ENCODE data around the gene PRKD2. TPM values are rescaled to one million over a fixed set of nuclear protein-coding genes. Genes with fewer than 3 reads are reported as not detected.

PRKD2 gene
- total RNA-seq, 1 donor from 2014 or later, result 9.6 TPM

DNA sequence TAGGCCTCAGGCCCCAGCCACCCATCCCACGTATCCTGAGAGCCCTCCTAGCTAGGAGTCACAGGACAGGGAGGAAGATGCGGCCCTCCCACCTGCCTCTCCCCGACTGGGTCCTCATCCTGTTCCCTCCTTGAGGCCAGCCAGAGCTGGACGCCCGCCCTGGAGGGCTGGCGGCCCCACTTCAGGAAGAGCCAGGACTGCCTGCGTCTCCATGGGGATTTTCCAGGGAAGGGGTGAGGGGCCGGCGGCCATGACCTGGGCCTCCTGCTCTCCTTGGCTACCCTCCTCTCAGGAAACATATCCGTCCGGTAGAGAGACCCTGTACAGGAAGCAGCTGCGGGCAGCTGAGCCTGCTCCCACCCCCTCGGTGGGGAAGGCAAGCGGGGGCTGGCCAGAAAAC, 11.3 kb upstream of the PRKD2 start:
- DNase-seq (ENCODE audit: missing footprints), result peak; percentile 49
- peak; percentile 31 for ATAC-seq
- intact Hi-C loops (cut with DNase I), result loop anchor here (1.0 kb wide), 1 partner anchor 23 kb away; no protein-coding TSS in a partner anchor

- no peak for ATAC-seq
- peak; percentile 34 for DNase-seq (ENCODE audit: missing footprints)
- intact Hi-C loops (cut with DNase I), result loop anchor here (1.0 kb wide), 1 partner anchor 22 kb away; no protein-coding TSS in a partner anchor
Measured at GRCh38 chr19:46727757-46728156, 10.8 kb upstream of the PRKD2 start.

DNA sequence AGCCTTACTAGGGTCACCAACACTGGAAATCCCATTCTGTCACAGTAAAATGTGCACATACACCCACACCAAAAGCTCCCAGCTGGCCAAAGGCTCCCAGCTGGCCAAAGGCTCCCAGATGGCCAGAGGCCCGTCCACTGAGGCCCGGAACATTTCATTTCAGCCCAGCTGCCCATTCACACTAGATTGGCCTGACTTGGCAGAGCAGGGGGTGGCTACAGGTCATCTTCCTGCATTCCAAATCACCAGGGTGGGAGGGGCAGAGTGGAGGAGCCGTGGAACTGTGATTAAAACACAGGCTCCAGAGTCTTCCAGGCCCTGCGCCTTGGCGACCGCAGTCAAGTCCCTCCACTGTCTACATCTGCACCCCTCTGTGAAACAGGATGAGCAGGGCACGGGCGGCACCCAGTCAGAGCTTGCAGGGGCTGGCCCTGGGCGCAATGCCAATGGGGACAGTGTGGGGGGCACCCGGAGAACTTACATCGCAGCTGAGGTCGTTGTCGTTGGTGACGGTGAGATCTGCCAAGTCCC, 10.1 kb upstream of the PRKD2 start:
- no peak for ATAC-seq
- peak; percentile 32 for DNase-seq (ENCODE audit: missing footprints)
- intact Hi-C loops (cut with DNase I), result no loop called here

DNA sequence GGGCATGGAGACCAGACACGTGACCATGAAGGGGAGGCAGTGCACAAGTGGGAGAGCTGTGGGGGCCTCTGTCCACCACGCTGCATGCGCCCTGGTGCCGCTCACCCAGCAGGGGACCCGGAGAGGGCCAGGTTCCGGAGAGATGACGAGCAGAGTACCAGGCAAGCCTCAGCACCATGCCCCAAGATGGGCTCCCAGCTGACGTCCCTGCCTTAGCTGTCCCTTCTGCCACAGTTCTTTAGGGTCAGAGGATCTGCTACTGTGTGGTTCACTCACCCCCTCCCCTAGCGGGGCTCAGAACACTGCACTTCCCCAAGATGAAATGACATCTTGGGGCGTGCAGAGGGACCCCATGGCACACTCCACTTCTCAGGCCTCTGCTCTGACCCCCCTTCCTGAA, 9.6 kb upstream of the PRKD2 start:
- ATAC-seq (no peak), DNase-seq (ENCODE audit: missing footprints) (peak; percentile 62)
- intact Hi-C loops (cut with DNase I), result no loop called here

DNA sequence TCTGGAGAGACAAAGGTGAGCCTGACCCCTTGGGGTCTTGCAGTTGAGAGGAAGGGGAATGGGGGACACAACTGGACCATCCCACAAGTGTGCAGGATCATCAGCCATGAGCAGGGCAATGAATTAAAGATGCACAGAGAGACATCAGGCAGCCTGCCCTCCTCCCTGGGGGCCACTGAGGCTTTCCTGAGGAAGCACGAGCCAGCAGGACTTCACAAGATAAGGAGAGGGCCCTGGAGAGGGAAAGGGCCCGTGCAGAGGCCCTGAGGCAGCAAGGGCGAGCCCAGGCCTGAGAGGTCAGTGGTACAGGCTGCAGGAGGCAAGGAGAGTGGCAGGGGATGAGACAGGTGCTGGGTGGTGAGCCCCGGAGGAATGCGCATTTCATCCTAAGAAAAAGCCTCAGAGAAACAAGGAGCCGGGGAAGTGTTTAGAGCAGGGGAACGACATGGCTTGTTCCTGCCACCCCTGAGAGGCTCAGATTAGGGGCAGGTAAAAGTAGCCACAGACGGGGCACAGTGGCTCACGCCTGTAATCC, 9.0 kb upstream of the PRKD2 start:
- DNase-seq (ENCODE audit: missing footprints) (peak; percentile 50), ATAC-seq (no peak)
- intact Hi-C loops (cut with DNase I), result no loop called here

DNA sequence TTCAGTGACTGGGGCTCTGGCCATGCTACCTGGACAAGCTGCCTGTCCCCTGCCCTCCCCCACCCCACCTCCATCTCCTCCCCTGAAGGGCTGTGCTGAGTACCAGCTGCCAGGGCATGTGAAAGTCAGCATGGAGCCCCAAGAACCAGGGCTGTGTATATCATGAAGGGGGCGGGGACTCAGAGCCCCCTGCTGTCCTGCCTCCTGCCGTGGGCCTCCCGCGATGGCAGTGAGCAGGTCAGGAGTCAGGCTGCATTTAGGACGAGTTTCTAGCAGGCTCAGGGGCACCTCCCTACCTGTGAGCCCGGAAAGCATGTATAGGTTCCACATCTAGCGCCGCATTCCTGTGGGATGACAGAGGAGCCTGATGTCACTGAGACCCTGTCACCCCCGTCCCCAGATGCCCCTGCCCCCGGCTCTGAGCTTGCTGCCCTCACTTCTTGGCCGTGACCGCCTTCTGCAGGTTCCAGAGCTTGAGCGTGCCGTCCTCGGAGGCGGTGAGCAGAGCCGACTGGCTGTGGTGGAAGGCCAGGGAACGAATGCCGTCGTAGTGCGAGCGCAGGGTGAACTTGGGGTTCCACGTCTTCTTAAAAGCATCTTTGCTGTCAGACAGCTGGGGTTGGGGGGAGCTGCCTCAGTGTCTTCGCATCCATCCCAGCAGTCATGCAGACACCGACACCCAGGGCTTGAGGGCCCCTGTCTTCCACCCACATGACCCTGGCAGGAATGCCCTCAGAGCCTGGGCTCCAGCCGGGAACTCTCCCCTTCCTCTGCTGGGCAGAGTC, 8.3 kb upstream of the PRKD2 start:
- DNase-seq (ENCODE audit: missing footprints) (peak; percentile 41), ATAC-seq (no peak)
- intact Hi-C loops (cut with DNase I), result no loop called here

- ATAC-seq (no peak), DNase-seq (ENCODE audit: missing footprints) (peak; percentile 43)
- intact Hi-C loops (cut with DNase I), result no loop called here
Measured at GRCh38 chr19:46724468-46724867, 7.6 kb upstream of the PRKD2 start.

GRCh38 chr19:46723471-46723870, 6.6 kb upstream of the PRKD2 start:
- ATAC-seq, result no peak
- DNase-seq (ENCODE audit: missing footprints), result no peak
- intact Hi-C loops (cut with DNase I), result no loop called here

DNA sequence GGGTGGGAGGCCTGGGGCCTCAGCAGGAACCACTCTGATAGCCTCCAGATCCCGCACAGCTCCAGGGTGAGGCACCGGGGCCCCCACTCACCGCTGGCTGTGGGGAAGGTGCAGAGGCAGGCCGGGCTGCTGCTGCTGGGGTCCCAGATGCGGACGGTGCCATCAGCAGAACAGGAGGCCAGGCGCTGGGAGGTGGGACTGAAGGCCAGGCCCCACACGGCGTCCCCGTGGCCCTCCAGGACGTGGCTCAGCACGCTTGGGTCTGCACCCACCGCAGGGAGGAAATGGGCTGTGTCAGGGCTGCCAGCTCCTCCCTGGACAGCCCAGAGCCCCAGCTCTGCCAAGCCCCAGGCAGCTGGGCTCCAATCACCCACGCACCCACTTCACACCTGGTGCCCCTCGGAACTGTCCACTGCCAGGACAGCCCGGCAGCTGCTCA, 6.1 kb upstream of the PRKD2 start:
- DNase-seq (ENCODE audit: missing footprints) (peak; percentile 20), ATAC-seq (no peak)
- intact Hi-C loops (cut with DNase I), result no loop called here

- DNase-seq (ENCODE audit: missing footprints) (peak; percentile 46), ATAC-seq (no peak)
- intact Hi-C loops (cut with DNase I), result no loop called here
Measured at GRCh38 chr19:46722421-46723022, 5.6 kb upstream of the PRKD2 start.

GRCh38 chr19:46722004-46722380, 5.1 kb upstream of the PRKD2 start:
- intact Hi-C loops (cut with DNase I), result no loop called here
- ATAC-seq (no peak), DNase-seq (ENCODE audit: missing footprints) (peak; percentile 44)

DNA sequence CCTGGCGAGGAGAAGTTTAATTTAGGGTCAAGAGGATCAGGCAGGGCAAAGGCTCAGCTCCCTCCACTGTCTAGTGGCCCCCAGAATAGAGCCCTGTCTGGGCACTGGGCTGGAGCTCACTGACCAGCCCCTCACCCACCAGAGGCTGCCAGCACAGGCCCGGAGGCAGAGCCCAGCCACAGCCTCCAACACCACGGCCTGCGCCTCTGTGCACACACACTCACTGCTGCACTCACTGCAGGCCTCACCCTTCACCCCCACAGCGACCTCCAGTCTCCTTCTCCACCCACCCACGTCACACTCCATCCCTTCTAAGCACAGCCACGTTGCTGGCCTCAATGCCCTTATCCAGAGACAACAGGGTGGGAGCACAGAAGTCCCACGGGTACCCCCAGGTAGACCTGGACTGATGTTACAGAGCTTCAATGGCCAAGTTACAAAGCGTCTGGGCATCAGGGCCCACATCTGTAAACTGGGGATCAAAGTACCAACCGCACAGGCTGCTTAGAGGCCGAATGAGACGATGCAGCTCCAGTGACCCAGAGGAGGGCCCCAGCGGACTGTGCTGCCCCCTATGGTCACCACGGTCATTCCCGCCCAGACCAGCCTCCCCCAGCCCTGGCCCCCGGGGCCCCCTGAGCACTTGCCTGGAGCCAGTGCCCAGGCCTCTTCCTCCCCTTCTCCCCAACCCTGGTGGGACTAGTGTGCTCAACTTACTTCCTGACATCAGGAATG, 4.5 kb upstream of the PRKD2 start:
- ATAC-seq (no peak), DNase-seq (ENCODE audit: missing footprints) (peak; percentile 21)
- intact Hi-C loops (cut with DNase I), result no loop called here

GRCh38 chr19:46720503-46721239, 3.8 kb upstream of the PRKD2 start:
- ATAC-seq, result no peak
- intact Hi-C loops (cut with DNase I), result no loop called here
- DNase-seq (ENCODE audit: missing footprints), result peak; percentile 22

GRCh38 chr19:46719629-46720502, 3.0 kb upstream of the PRKD2 start:
- DNase-seq (ENCODE audit: missing footprints) (peak; percentile 60), ATAC-seq (no peak)
- intact Hi-C loops (cut with DNase I), result no loop called here

DNA sequence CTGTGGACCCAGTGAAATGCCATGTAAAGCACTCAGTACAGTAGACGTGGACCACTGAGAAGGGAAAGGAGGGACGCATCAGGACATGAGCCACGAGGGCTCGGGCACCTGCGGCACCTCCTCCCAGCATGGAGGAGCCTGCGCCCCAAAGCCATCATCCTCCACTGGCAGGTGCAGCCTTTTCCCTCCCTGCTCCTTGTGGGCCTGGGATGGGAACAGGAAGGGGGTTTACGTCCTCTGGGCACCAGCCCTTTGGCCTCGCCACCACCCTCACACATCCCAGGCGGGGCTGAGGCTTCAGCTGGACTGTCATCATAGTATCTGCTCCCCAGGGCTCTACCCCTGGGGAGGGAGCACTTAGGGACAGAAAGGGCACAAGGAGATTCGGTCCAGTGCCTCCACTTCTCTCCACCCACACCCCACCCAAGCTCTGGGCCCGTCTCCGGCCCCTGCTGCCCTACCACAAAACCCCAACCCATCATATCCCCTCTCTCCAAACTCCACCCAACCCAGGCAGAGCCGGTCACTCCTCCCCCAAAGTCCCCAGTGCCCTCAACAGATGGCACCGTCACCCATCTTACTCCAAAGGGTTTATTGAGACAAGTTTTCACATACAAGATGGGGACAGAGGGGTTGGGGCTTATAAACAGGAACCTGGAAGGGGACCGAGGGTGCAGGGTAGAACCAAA, 2.2 kb upstream of the PRKD2 start:
- DNase-seq (ENCODE audit: missing footprints) (peak; percentile 48), ATAC-seq (no peak)
- intact Hi-C loops (cut with DNase I), result no loop called here

GRCh38 chr19:46718157-46718933, 1.4 kb upstream of the PRKD2 start:
- intact Hi-C loops (cut with DNase I), result no loop called here
- DNase-seq (ENCODE audit: missing footprints) (peak; percentile 61), ATAC-seq (no peak)

Measured in Right ventricle myocardium inferior (tissue), 1 donor.